HG03565 (cell line): Measurements from ENCODE around the gene FTSJ1.

Source experiments
- ATAC-seq: cut with Tn5 transposase; IDR thresholded peaks from one replicate; pipeline ENCODE4 v1.9.1; 2021; ENCODE audit warnings: mild to moderate bottlenecking, moderate library complexity; ENCODE audit not compliant: unreplicated experiment

The FTSJ1 gene

DNA sequence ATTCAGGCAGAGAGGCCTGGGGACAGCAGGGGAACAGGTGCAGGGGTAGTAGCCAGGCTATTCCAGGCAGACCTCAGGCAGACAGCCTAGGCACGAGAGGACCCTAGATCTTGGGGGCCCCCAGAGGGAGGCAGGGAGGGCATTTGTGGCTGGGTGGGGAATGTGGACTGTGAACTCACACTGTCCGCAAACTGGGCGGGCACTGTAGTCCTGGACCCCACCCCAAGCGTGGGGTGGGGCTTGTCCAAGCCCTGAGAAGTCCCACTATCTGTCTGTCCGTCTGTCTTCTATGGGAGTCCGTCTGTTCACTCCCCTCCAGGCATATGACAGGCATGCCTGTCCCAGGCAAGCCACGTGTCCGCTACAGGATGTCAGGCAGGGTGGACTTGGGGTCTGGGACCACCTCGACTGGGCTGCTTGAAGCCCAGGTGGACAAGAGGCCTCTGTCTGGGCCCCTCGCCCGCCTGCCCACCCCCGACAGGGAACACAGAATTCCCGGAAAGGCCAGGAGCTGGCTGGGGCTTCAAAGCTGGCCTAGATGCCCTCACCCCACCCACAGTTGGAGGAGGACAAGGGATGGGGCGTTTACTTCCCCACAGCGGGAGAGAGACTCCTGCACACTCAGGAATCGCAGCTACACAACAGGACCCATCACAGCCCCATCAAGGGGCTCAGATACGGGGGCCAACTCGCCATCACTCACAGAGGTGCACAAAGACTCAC is 5.7 kb upstream of the FTSJ1 start, which contains the start of gene SLC38A5:
SLC38A5 (minus strand) TSS at position 151 of the 723 bp plus-strand sequence. CDS start 2,336 bp downstream, outside the sequence.
- no peak for ATAC-seq

DNA sequence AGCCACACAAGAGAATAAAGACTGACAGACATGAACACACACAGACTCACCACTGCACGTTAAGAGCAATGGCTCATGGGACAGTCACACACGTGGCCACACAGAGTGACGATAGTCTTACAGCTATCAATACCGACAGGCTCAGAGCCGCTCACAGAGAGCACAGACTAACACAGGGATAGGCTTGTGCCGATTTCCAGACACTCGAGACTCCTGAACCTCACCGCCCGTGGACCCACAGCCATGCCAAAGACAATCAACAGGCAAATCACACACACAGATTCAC is 5.2 kb upstream of the FTSJ1 start:
- ATAC-seq: no peak

- ATAC-seq: no peak
These were observed 4.5 kb upstream of the FTSJ1 start for GRCh38 chrX:48471504-48471903.

DNA sequence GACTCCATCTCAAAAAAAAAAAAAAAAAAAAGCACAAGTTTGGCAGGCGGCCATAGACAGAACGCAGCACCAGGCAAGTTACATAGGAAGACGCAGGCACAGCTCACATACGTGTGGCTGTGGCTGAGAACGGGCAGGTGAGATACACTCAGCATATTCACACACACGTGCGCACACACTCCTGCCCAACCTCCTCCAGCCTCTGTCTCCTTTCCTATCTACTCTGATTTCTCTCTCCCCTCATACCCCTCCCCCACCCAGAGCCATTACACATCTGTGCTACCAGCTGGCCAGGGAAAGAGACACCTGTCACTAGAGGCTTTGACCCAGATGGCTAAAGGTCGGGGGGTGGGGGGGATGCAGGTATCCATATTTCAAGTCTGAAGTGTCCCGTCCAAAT is 3.8 kb upstream of the FTSJ1 start:
- ATAC-seq: no peak

DNA sequence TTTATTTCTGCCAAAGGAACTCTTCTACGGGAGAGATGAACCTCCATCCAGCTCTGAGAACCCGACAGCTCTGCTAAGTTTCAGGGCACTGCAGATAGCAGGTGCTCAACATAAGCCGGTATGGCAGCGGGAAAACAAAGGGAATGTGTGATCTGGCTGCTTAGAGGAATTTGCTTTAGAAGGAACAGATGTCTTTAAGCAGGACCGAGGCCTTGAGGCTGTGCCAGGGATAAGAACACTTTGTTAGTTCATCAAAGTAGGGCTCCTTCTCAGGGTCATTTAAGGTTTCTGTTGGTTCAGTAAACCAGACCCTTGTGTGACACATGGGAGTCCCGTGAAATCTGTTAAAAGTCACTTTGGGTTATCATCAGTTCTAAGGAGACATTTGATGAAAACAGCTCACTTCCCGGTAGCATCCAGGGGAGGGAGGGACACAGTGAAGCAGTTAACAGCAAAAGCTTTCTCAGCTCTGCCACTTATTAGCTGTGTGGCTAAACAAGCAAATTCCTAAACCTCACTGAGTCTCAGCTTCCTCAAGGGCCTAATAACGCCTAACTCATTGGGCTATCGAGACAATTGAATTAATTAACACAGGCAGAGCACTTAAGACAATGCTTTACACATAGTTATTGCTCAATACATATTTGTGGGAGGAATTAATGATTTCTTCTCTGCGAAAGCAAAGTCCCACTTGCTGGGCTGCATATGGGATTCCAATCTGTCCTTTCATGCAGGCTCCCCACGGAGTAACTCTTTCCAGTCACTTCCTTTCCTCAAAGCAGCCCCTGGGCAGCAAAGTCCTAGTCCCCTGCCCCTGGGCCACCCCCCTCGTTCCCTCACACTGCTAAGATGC is 2.9 kb upstream of the FTSJ1 start:
- no peak for ATAC-seq

DNA sequence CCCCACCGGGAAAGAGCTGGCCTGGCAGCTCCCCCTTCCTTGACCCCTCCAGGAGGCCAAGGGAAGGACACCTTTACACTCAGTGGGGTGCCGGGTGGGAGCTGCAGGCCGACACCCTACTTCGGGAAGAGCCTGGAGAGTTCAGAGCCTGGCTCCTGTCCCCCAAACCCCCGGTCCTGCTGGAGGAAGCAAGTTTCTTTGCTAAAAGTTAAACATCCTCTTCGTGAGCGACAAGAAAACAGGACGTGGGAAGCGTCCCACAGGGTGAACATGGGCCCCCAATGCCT is 2.4 kb upstream of the FTSJ1 start:
- no peak for ATAC-seq

- ATAC-seq: no peak
These were observed 1.9 kb upstream of the FTSJ1 start for GRCh38 chrX:48474127-48474526.

- ATAC-seq: no peak
These were observed 1.4 kb upstream of the FTSJ1 start for GRCh38 chrX:48474581-48474980.

DNA sequence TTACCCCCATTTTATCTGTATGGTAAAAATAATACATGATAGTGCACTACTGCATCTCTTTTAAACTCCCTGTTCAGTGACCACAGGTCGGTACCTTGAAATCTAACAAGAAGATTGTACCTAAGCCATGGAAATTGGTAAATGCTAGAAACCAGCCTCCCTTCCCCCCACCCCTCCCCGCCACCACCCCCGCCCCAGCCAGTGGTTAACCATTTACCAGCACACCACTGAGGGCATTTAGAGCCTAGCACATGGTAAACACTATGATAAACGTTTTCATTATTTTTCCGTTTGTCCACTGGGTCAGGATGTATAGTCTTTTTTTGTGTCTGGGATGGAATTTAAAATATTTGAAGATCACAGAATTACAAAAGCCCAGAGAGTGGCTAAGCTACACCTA is 703 bp upstream of the FTSJ1 start:
- no peak for ATAC-seq

- no peak for ATAC-seq
These were observed 920 bp downstream of the FTSJ1 start for GRCh38 chrX:48476919-48477318.

DNA sequence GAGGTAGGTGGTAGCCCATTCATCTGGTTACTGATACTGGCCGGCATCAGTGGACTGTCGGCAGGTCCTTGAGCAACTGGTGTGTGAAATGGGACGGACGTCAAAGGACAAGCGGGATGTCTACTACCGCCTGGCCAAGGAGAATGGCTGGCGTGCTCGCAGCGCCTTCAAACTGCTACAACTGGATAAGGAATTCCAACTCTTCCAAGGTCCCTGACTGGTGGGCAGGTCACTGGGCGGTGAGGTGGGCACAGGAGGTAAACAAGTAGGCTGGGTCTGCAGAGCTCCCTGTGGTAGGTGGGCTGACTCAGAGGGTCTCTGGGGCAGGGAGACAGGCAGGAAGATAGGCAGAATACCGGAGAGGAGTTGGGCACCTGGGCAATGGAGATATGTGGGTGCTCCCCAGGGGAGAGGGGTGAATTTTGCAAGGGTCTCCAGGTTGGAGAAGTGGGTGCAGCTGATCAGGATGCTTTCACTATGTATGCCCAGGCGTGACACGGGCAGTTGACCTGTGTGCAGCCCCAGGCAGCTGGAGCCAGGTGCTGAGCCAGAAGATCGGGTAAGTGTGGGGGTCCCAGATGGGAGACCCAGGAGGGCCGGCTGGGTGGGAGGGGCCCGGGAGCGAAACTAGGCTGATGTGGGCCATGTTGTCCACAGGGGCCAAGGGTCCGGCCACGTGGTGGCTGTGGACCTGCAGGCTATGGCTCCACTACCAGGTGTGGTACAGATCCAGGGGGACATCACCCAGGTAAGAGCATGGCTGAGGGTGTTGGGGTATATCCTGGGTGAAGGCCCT is 2.2 kb downstream of the FTSJ1 start:
- ATAC-seq: no peak

DNA sequence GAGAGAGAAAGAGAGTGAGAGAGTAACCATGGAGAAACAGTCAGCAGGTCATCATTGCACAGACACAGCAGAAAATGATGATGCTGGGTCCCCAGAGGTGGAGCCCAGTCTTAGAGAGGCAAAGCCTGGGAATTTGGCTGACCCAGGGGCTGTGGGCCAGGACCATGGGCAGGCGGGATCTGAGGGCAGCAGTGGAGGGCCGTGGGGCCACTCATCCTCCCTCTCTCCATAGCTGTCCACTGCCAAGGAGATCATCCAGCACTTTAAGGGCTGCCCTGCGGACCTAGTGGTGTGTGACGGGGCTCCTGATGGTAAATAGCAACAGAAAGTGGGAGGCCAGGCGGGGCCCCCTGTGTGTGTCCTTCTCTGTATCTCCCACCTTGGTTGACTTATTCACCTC is 2.8 kb downstream of the FTSJ1 start:
- ATAC-seq: no peak

DNA sequence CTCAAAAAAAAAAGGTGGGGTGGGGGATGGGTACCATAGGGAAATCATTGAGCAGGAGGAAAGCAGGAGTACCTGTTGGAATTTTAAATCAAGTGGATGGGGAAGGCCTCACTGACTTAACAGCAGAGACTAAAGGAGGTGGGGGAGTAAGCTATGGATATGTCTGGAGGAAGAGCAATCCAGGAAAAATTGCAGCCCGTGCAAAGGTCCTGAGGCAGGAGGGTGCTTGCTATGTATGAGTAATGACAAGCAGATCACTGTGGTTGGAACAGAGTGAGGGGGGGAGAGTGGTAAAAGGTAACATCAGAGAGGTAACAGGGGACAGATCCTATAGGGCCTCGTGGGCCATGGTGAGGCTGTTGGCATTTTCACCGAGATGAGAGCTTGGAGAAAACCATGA is 4.1 kb downstream of the FTSJ1 start:
- no peak for ATAC-seq

- ATAC-seq: no peak
These were observed 4.6 kb downstream of the FTSJ1 start for GRCh38 chrX:48480583-48480982.

- no peak for ATAC-seq
These were observed 6.5 kb downstream of the FTSJ1 start for GRCh38 chrX:48482526-48482925.

GRCh38 chrX:48487362-48487798 is 11.4 kb downstream of the FTSJ1 start:
- no peak for ATAC-seq

DNA sequence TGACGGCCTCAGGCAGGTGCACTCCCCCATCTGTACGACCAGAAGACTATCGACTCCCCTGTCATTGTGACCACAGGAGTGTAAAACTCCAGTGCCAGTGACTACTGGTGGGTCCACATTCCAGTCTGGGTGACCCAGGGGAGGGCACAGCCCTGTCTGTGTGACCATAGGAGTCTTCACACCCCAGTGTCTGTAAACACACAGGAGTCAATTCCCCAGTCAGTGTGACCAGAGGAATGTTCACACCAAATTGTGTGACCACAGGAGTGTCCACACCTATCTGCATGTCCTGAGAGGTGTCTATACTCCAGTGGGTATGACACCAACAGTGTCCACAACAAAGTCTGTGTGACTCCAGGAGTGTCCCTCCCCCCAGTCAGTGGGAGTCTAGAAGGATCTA is 12.0 kb downstream of the FTSJ1 start:
- no peak for ATAC-seq

DNA sequence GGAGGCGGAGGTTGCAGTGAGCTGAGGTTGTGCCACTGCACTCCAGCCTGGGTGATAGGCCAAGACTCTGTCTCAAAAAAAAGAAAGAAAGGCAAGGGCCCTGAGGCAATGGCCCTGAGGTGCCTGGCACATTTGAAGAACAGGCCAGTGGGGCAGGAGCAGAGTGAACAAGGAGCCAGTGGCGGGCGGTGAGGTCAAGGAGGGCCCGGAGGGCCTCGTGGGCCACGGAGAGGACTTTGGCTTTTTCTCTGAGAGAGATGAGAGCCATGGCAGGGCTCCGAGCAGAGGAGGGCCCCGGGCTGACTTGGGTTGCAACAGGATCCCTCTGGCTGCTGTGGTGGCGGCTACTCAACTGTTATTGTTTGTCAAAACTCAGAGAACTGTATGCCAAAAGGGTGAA is 13.3 kb downstream of the FTSJ1 start:
- ATAC-seq: no peak

GRCh38 chrX:48489892-48490291 is 13.9 kb downstream of the FTSJ1 start:
- ATAC-seq: no peak

DNA sequence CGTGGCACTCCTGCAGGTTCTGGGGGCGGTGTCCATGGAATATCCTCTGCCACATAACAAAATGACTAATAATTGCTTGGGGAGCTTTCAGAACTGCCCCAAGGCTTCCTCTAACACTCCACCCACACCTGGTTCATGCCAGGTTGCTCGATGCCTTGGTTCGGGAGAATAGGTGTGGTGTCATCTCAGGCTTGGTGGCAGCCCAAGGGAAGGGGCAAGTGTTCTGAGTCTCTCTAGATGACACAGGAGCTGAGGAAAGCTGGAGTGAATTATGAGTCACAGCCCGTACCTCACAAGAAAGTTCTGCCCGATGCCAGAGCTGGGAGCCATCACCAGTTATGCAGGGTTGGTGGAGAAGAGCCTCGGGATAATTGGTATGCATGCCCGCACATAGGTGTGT is 14.7 kb downstream of the FTSJ1 start:
- ATAC-seq: no peak

DNA sequence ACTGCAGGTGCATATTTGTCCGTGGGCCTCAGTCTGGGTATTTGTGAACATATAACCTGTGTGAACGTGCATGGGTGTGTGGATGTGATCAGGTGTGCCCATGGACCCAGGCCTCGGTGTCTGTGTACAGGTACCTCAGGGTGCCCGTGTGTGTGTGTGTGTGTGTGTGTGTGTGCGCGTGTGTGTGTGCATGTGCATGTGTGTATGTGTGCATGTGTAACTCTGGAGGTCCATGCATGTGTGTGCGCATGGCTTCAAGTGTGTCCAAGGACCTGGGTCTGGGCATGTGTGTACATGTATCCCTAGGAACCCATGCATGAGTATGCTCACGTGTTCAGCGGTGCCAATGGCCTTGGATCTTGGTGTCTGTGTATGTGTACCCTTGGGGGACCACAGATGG is 15.8 kb downstream of the FTSJ1 start:
- no peak for ATAC-seq
